K562 (cell line): ENCODE data around the gene ING4. TPM values are rescaled to one million over a fixed set of nuclear protein-coding genes. Genes with fewer than 3 reads are reported as not detected.
A peak's percentile ranks its signal among the peaks of the same experiment; 100 is the strongest.

Experiments
- ATAC-seq: fragments of 200-7000 bp; cut with Tn5 transposase; 3 replicates; pipeline ENCODE4 v1.9.1; 2020; ENCODE audit warnings: moderate library complexity
- BruUV-seq: library from RNA; stranded (reverse); fragments of 400-500 nt; replicated peaks from 2 replicates; lab custom pipeline; 2021; lab: Mats Ljungman, UMichigan
- CTCF ChIA-PET: fragments of 300-600 bp; formaldehyde crosslinking; extraction: SDS; loops from one replicate; lab custom pipeline; 2021; ENCODE audit warnings: low intra/inter-chr PET ratio; lab: Yijun Ruan, JAX
- POLR2A ChIA-PET: fragments of 300-600, 350-650 bp; sonication (Branson Sonifier 250); formaldehyde crosslinking; extraction: SDS; loops from one replicate; lab custom pipeline; 2021; ENCODE audit warnings: antibody characterized with exemption, inconsistent platforms; lab: Yijun Ruan, JAX
- DNase-seq, 4 experiments: peaks; one replicate each; pipeline versions ENCODE4 v3.0.0 to v3.0.0-alpha.2; 2011 to 2018; ENCODE audit warnings: low spot score in 3 of 4, mixed read lengths in 3 of 4; ENCODE audit errors: extremely low read depth in 1 of 4
- FAIRE-seq: peaks from 2 replicates; lab custom pipeline; 2011; peaks lifted over from hg19 to GRCh38; lab: Jason Lieb, UNC
- H2AFZ ChIP-seq: 2 replicates; pipeline ENCODE4 v1.6.0; 2011; ENCODE audit warnings: low read depth, low read length, control low read depth, inconsistent platforms
- H3K27ac ChIP-seq: fragments of 200-600 bp; 3 replicates; pipeline ENCODE4 v1.8.0; 2011; ENCODE audit warnings: low read depth, mild to moderate bottlenecking, control low read depth, inconsistent platforms, low read length, moderate library complexity, mixed read lengths; ENCODE audit errors: extremely low read depth
- H3K27me3 ChIP-seq, 2 experiments: fragments of 300-600 bp in 1 of 2; 2 replicates in 1 of 2; 3 replicates in 1 of 2; pipeline versions ENCODE4 v1.6.0 to v1.8.0; 2011; ENCODE audit warnings: inconsistent platforms in 2 of 2, low read length in 2 of 2, mild to moderate bottlenecking in 1 of 2, mixed read lengths in 1 of 2, moderate library complexity in 1 of 2; ENCODE audit not compliant: control insufficient read depth in 2 of 2, insufficient read depth in 2 of 2
- H3K36me3 ChIP-seq: fragments of 300-600 bp; 3 replicates; pipeline ENCODE4 v1.8.0; 2011; ENCODE audit warnings: mild to moderate bottlenecking, low read length, inconsistent platforms; ENCODE audit not compliant: control insufficient read depth, insufficient read depth
- H3K4me1 ChIP-seq, 2 experiments: fragments of 200-600 bp in 1 of 2; replicated peaks in 1 of 2; 2 replicates in 1 of 2; 3 replicates in 1 of 2; pipeline versions ENCODE4 v1.5.1 to v1.8.0; 2011; ENCODE audit warnings: inconsistent platforms in 2 of 2, low read length in 2 of 2, mild to moderate bottlenecking in 1 of 2, mixed read lengths in 1 of 2, moderate library complexity in 1 of 2; ENCODE audit not compliant: control insufficient read depth in 2 of 2, insufficient read depth in 2 of 2
- H3K4me2 ChIP-seq: 2 replicates; pipeline ENCODE4 v1.6.1; 2011; ENCODE audit warnings: low read length, control low read depth, inconsistent platforms, mixed read lengths; ENCODE audit not compliant: insufficient read depth
- H3K4me3 ChIP-seq: fragments of 200-600 bp; sonication (generic), shearing (Covaris generic); 2 replicates; pipeline ENCODE4 v1.5.1; 2016; ENCODE audit warnings: control low read depth, inconsistent platforms
- H3K79me2 ChIP-seq: fragments of 200-600 bp; 3 replicates; pipeline ENCODE4 v1.8.0; 2011; ENCODE audit warnings: low read length, inconsistent platforms; ENCODE audit not compliant: control insufficient read depth, insufficient read depth
- H3K9ac ChIP-seq, 2 experiments: 2 replicates each; pipeline versions ENCODE4 v1.6.0 to v1.6.1; 2011; ENCODE audit warnings: low read depth in 2 of 2, low read length in 2 of 2, control low read depth in 1 of 2, inconsistent platforms in 1 of 2, mild to moderate bottlenecking in 1 of 2, mixed read lengths in 1 of 2; ENCODE audit not compliant: insufficient read depth in 1 of 2
- H3K9me1 ChIP-seq: one replicate; pipeline ENCODE4 v1.6.0; 2011; ENCODE audit warnings: inconsistent platforms, mild to moderate bottlenecking, low read length, moderate library complexity; ENCODE audit not compliant: control insufficient read depth, insufficient read depth
- H3K9me3 ChIP-seq: replicated peaks from 2 replicates; pipeline ENCODE4 v1.5.1; 2011; ENCODE audit warnings: low read depth, low read length, inconsistent platforms; ENCODE audit not compliant: control insufficient read depth, insufficient read depth
- H4K20me1 ChIP-seq: replicated peaks from 2 replicates; pipeline ENCODE4 v1.6.1; 2011; ENCODE audit warnings: low read length, inconsistent platforms, mixed read lengths; ENCODE audit not compliant: control insufficient read depth, insufficient read depth
- ATF3 ChIP-seq, 2 experiments: fragments of 450-650 bp in 1 of 2; sonication (generic) in 1 of 2; formaldehyde crosslinking in 1 of 2; IDR thresholded peaks in 1 of 2; conservative IDR thresholded peaks in 1 of 2; 2 replicates each; pipeline versions ENCODE4 v1.6.1 to v1.8.1; 2016 to 2023; ENCODE audit warnings: mild to moderate bottlenecking in 2 of 2, moderate library complexity in 2 of 2, inconsistent platforms in 1 of 2, missing genetic modification reagents in 1 of 2
- FOXP1 ChIP-seq: sonication (generic); formaldehyde crosslinking; IDR thresholded peaks from 2 replicates; pipeline ENCODE4 v1.8.0; 2022; ENCODE audit warnings: mild to moderate bottlenecking, missing genetic modification reagents
- GABPB1 ChIP-seq: sonication (generic); formaldehyde crosslinking; IDR thresholded peaks from 2 replicates; pipeline ENCODE4 v1.8.0; 2022; ENCODE audit warnings: mild to moderate bottlenecking, missing genetic modification reagents
- HNRNPK ChIP-seq: fragments of 200-400 bp; formaldehyde crosslinking; IDR thresholded peaks from one replicate; pipeline ENCODE4 v1.6.1; 2018; ENCODE audit warnings: mild to moderate bottlenecking, low read depth, low read length; ENCODE audit not compliant: poor library complexity, severe bottlenecking
- KDM1A ChIP-seq, 2 experiments: fragments of 450-650 bp; IDR thresholded peaks; 2 replicates each; pipeline ENCODE4 v1.6.1; 2016; ENCODE audit warnings: mild to moderate bottlenecking in 2 of 2
- NRF1 ChIP-seq, 2 experiments: fragments of 450-650 bp; IDR thresholded peaks in 1 of 2; conservative IDR thresholded peaks in 1 of 2; 2 replicates each; pipeline ENCODE4 v1.6.1; 2014; ENCODE audit warnings: mild to moderate bottlenecking in 2 of 2
- PCBP1 ChIP-seq: fragments of 200-400 bp; formaldehyde crosslinking; IDR thresholded peaks from 2 replicates; pipeline ENCODE4 v1.6.1; 2018; ENCODE audit warnings: mild to moderate bottlenecking, low read depth, low read length; ENCODE audit not compliant: poor library complexity, severe bottlenecking
- RBM25 ChIP-seq: fragments of 200-400 bp; formaldehyde crosslinking; IDR thresholded peaks from 2 replicates; pipeline ENCODE4 v1.6.1; 2018; ENCODE audit warnings: low read length, low read depth, moderate library complexity; ENCODE audit not compliant: severe bottlenecking
- RFX7 ChIP-seq: fragments of 250-450 bp; sonication (Bioruptor Pico); IDR thresholded peaks from 2 replicates; pipeline ENCODE4 v1.5.1; 2021; ENCODE audit warnings: mild to moderate bottlenecking
- SAP30 ChIP-seq: fragments of 200-600 bp; sonication (generic); IDR thresholded peaks from 2 replicates; pipeline ENCODE4 v1.6.1; 2012; ENCODE audit warnings: borderline replicate concordance, low read depth, mild to moderate bottlenecking, moderate library complexity, low read length, control low read depth, inconsistent platforms; ENCODE audit not compliant: insufficient read depth, poor library complexity, severe bottlenecking
- SMARCA4 ChIP-seq: fragments of 450-650 bp; IDR thresholded peaks from 2 replicates; pipeline ENCODE4 v1.6.1; 2016
- WGBS: fragments of 100-300 bp; shearing (Covaris generic); methylation state at CpG from one replicate; pipeline ENCODE4 v1.1.6; 2016; ENCODE audit warnings: low coverage, mixed read lengths; ENCODE audit not compliant: insufficient coverage; ENCODE audit errors: missing lambda C conversion rate; 5-methylcytosine and 5-hydroxymethylcytosine counted together
- in situ Hi-C: fragments of 300-500 bp; cut with MboI; formaldehyde crosslinking; loops from 4 replicates; pipeline ENCODE4 v1.15.0; 2018; ENCODE audit warnings: inconsistent platforms, mixed read lengths
- intact Hi-C: fragments of 100-400 bp; cut with micrococcal nuclease; formaldehyde crosslinking; loops from 2 replicates; pipeline ENCODE4 v1.14.2; 2022
- polyA plus RNA-seq, 8 experiments: library from polyadenylated mRNA; depleted of rRNA in 4 of 8; stranded (reverse) in 5 of 8; unstranded in 3 of 8; fragments of >200 nt; fragmentation: Nextera tagmentation in 2 of 8; fragmentation: Illumina TruSeq in 1 of 8; extraction: Ambion mirVana in 2 of 8; extraction: Trizol in 1 of 8; gene quantifications; 2 replicates each; pipeline versions ENCODE4 v1.2.1 to v1.2.3, GENCODE V29; 2011 to 2014; ENCODE audit warnings: inconsistent platforms in 1 of 8, missing spikeins in 1 of 8
- total RNA-seq, 7 experiments: library from RNA; depleted of rRNA in 6 of 7; stranded (reverse); fragments of >200 nt in 6 of 7; fragmentation: Illumina TruSeq in 2 of 7; extraction: Trizol in 2 of 7; gene quantifications; 2 replicates each; pipeline versions ENCODE4 v1.2.1 to v1.2.3, GENCODE V29; 2011 to 2021; ENCODE audit warnings: low replicate concordance in 1 of 7
- TF ChIP-seq, protein P1 (sequence below): sonication (generic); formaldehyde crosslinking; IDR thresholded peaks from 2 replicates; pipeline ENCODE4 v1.4.0; 2020; ENCODE audit warnings: mild to moderate bottlenecking, missing genetic modification reagents
- TF ChIP-seq, protein P2 (sequence below): sonication (generic); IDR thresholded peaks from 2 replicates; pipeline ENCODE4 v1.6.1; 2016

ING4 gene
- total and polyA plus RNA-seq, 9 of the 15 experiments (the other 6 are each of a cell fraction or from before 2014, with no cell fraction given) = 6.6 to 30.2 (median 15.7) TPM

- TF ChIP-seq, protein P1, sequence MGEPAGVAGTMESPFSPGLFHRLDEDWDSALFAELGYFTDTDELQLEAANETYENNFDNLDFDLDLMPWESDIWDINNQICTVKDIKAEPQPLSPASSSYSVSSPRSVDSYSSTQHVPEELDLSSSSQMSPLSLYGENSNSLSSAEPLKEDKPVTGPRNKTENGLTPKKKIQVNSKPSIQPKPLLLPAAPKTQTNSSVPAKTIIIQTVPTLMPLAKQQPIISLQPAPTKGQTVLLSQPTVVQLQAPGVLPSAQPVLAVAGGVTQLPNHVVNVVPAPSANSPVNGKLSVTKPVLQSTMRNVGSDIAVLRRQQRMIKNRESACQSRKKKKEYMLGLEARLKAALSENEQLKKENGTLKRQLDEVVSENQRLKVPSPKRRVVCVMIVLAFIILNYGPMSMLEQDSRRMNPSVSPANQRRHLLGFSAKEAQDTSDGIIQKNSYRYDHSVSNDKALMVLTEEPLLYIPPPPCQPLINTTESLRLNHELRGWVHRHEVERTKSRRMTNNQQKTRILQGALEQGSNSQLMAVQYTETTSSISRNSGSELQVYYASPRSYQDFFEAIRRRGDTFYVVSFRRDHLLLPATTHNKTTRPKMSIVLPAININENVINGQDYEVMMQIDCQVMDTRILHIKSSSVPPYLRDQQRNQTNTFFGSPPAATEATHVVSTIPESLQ (CRISPR knock-in tag) = no peak
- TF ChIP-seq FOXP1 (CRISPR knock-in tag) = no peak
Observed at GRCh38 chr12:6703631-6704030, 40.7 kb upstream of the ING4 start (continued).

- no peak overlapping the region for H3K27ac ChIP-seq
- intact Hi-C loops = no loop called here
- FAIRE-seq (peak; percentile 15), DNase-seq (no peak), ATAC-seq (no peak)
- 0 out of 2 replicates have a peak overlapping the region, but pooled peaks have one; percentile 10 for H3K4me2 ChIP-seq
- H3K4me1 ChIP-seq = peaks cover 5 to 21% of the 10 kb centered on the region in 2 experiments; a peak in 4 of 5 replicates
- no peaks in the 10 kb centered on the region for H3K9me3 ChIP-seq
- no peak for TF ChIP-seq SAP30
- TF ChIP-seq SMARCA4 = no peak
- TF ChIP-seq, protein P2, sequence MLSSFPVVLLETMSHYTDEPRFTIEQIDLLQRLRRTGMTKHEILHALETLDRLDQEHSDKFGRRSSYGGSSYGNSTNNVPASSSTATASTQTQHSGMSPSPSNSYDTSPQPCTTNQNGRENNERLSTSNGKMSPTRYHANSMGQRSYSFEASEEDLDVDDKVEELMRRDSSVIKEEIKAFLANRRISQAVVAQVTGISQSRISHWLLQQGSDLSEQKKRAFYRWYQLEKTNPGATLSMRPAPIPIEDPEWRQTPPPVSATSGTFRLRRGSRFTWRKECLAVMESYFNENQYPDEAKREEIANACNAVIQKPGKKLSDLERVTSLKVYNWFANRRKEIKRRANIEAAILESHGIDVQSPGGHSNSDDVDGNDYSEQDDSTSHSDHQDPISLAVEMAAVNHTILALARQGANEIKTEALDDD = no peak
- TF ChIP-seq HNRNPK = no peak
- no peak for TF ChIP-seq GABPB1 (CRISPR knock-in tag)
- TF ChIP-seq RBM25 = peak; percentile 86
- TF ChIP-seq PCBP1 = no peak
- TF ChIP-seq ATF3 (IDR thresholded peaks at IDR 0.05) = 0 out of 2 replicates have a peak, but pooled peaks have one; percentile 17
- TF ChIP-seq ATF3 (CRISPR knock-in tag; conservative IDR thresholded peaks at IDR 0.05) = no peak
- no peak for TF ChIP-seq NRF1 (conservative IDR thresholded peaks at IDR 0.05 in 1 of 2, IDR thresholded peaks at IDR 0.05 in 1 of 2)
- peak; percentile 21 to 40; a peak in 1 of 4 replicates for TF ChIP-seq KDM1A (IDR thresholded peaks at IDR 0.05)
- no peak for TF ChIP-seq RFX7
- TF ChIP-seq, all 486 proteins: peak for 3
- Histone ChIP-seq H2AFZ (no peak overlapping the region), H3K9me1 (no peaks in the 10 kb centered on the region), H3K4me3 (no peak overlapping the region), H3K9ac (no peak overlapping the region), H3K36me3 (no peaks in the 10 kb centered on the region), H4K20me1 (no peaks in the 10 kb centered on the region), H3K27me3 (peaks cover 11 to 27% of the 10 kb centered on the region in 2 experiments; a peak in 4 of 5 replicates), H3K79me2 (no peaks in the 10 kb centered on the region)
- WGBS = 18% methylated on average over 11 of the region's 13 CpGs
- ChIA-PET POLR2A (interaction anchor here (0.8 kb wide), 1 partner anchor 12 kb away, joined by 3 read pairs; the partner anchor contains the start of gene ZNF384), CTCF (no interaction called here)
- in situ Hi-C loops = no loop called here
- BruUV-seq = no TSS peak
Observed at GRCh38 chr12:6701078-6701768, 38.3 kb upstream of the ING4 start.
